Liver (tissue), 9 donors: ENCODE measurements around the gene MXRA5. TPM values are rescaled to one million over a fixed set of nuclear protein-coding genes. Genes with fewer than 3 reads are reported as not detected.
"Not testable (repeated sequence)": the region's sequence is repeated elsewhere in the genome, so short reads cannot be mapped to it uniquely, and the experiment has no call there.

Source experiments
- DNase-seq: peaks from one replicate; pipeline ENCODE4 v3.0.0-alpha.2; 2017; ENCODE audit warnings: low spot score
- H3K27ac ChIP-seq, 2 donors: one replicate each; pipeline ENCODE4 v1.7.0; 2013; ENCODE audit warnings: inconsistent platforms in 2 of 2, low read length in 2 of 2, control low read depth in 1 of 2, low read depth in 1 of 2, mild to moderate bottlenecking in 1 of 2
- H3K27me3 ChIP-seq, 4 donors: one replicate each; pipeline versions ENCODE4 v1.6.1 to v1.7.0; 2013; ENCODE audit warnings: low read length in 3 of 4, inconsistent platforms in 1 of 4, mild to moderate bottlenecking in 1 of 4, moderate library complexity in 1 of 4; ENCODE audit not compliant: control insufficient read depth in 4 of 4, insufficient read depth in 4 of 4
- H3K36me3 ChIP-seq, 4 donors: one replicate each; pipeline versions ENCODE4 v1.6.1 to v1.7.0; 2013; ENCODE audit warnings: low read length in 3 of 4, mild to moderate bottlenecking in 3 of 4, low read depth in 1 of 4, moderate library complexity in 1 of 4; ENCODE audit not compliant: control insufficient read depth in 4 of 4, insufficient read depth in 3 of 4
- H3K4me1 ChIP-seq, 4 donors: one replicate each; pipeline versions ENCODE4 v1.6.1 to v1.7.0; 2013; ENCODE audit warnings: low read length in 3 of 4, mild to moderate bottlenecking in 3 of 4, moderate library complexity in 1 of 4; ENCODE audit not compliant: control insufficient read depth in 4 of 4, insufficient read depth in 4 of 4
- H3K4me3 ChIP-seq, 3 donors: one replicate each; pipeline versions ENCODE4 v1.6.1 to v1.7.0; 2013; ENCODE audit warnings: low read length in 3 of 3, control low read depth in 1 of 3, low read depth in 1 of 3, mild to moderate bottlenecking in 1 of 3
- H3K9ac ChIP-seq, 2 donors: one replicate each; pipeline ENCODE4 v1.7.0; 2013; ENCODE audit warnings: low read length in 2 of 2, mild to moderate bottlenecking in 2 of 2, moderate library complexity in 2 of 2, control low read depth in 1 of 2, low read depth in 1 of 2
- H3K9me3 ChIP-seq, 4 donors: one replicate each; pipeline versions ENCODE4 v1.6.1 to v1.7.0; 2013; ENCODE audit warnings: low read length in 3 of 4; ENCODE audit not compliant: control insufficient read depth in 4 of 4
- EGR1 ChIP-seq, 2 donors: IDR thresholded peaks; 2 replicates each; pipeline ENCODE4 v1.6.1; 2016 to 2018; ENCODE audit warnings: antibody characterized with exemption in 2 of 2, low read depth in 2 of 2
- FOXA1 ChIP-seq: IDR thresholded peaks from 2 replicates; pipeline ENCODE4 v1.6.1; 2016; ENCODE audit warnings: antibody characterized with exemption
- FOXA2 ChIP-seq: IDR thresholded peaks from 2 replicates; pipeline ENCODE4 v1.6.1; 2016; ENCODE audit warnings: antibody characterized with exemption
- HNF4A ChIP-seq, 2 donors: conservative IDR thresholded peaks; 2 replicates each; pipeline ENCODE4 v1.6.1; 2016; ENCODE audit warnings: antibody characterized with exemption in 2 of 2, mild to moderate bottlenecking in 2 of 2
- HNF4G ChIP-seq: IDR thresholded peaks from 2 replicates; pipeline ENCODE4 v1.6.1; 2016; ENCODE audit warnings: antibody characterized with exemption
- JUND ChIP-seq, 2 donors: IDR thresholded peaks; 2 replicates each; pipeline ENCODE4 v1.6.1; 2016; ENCODE audit warnings: antibody characterized with exemption in 2 of 2
- RAD21 ChIP-seq, 2 donors: IDR thresholded peaks; 2 replicates each; pipeline ENCODE4 v1.6.1; 2016; ENCODE audit warnings: antibody characterized with exemption in 2 of 2, mild to moderate bottlenecking in 2 of 2
- SP1 ChIP-seq: IDR thresholded peaks from 2 replicates; pipeline ENCODE4 v1.6.1; 2018; ENCODE audit warnings: antibody characterized with exemption, mild to moderate bottlenecking
- YY1 ChIP-seq: IDR thresholded peaks from 2 replicates; pipeline ENCODE4 v1.6.1; 2016; ENCODE audit warnings: antibody characterized with exemption, mild to moderate bottlenecking
- WGBS: extraction: QIAGEN DNeasy Blood & Tissue Kit; methylation state at CpG from one replicate; pipeline ENCODE4 v1.1.7; 2013; 5-methylcytosine and 5-hydroxymethylcytosine counted together
- polyA plus RNA-seq, 2 donors: library from polyadenylated mRNA; stranded (reverse) in 1 of 2; unstranded in 1 of 2; fragments of 200-250 nt in 1 of 2; fragments of >200 nt in 1 of 2; fragmentation: Nextera tagmentation in 1 of 2; extraction: Ambion mirVana in 1 of 2; gene quantifications; one replicate each; pipeline versions ENCODE4 v1.2.1 to v1.2.3, GENCODE V29; 2013 to 2015
- total RNA-seq, 2 donors: library from RNA; depleted of rRNA; stranded (reverse); fragments of >200 nt; gene quantifications; one replicate each; pipeline ENCODE4 v1.2.3, GENCODE V29; 2014
- TF ChIP-seq, protein P1 (sequence below): IDR thresholded peaks from 2 replicates; pipeline ENCODE4 v1.6.1; 2016; ENCODE audit warnings: antibody characterized with exemption
- TF ChIP-seq, protein P2 (sequence below): IDR thresholded peaks from 2 replicates; pipeline ENCODE4 v1.6.1; 2016; ENCODE audit warnings: antibody characterized with exemption
- TF ChIP-seq, protein P3 (sequence below): IDR thresholded peaks from 2 replicates; pipeline ENCODE4 v1.6.1; 2016; ENCODE audit warnings: antibody characterized with exemption, mild to moderate bottlenecking
- TF ChIP-seq, protein P4 (sequence below): IDR thresholded peaks from 2 replicates; pipeline ENCODE4 v1.6.1; 2016; ENCODE audit warnings: antibody characterized with exemption
- TF ChIP-seq, protein P5 (sequence below): fragments of 150-350 bp; IDR thresholded peaks from 2 replicates; pipeline ENCODE4 v1.5.1; 2017; ENCODE audit warnings: improper control_type of control experiment, low read depth, low read length; ENCODE audit not compliant: missing input control
- donor health status: healthy.
- donor health status: healthy.
- donor health status: healthy.
- donor health status: healthy.
- donor health status: healthy.

Gene MXRA5
- total and polyA plus RNA-seq, 4 donors: 0.32 to 1.3 (median 1.1) TPM

DNA sequence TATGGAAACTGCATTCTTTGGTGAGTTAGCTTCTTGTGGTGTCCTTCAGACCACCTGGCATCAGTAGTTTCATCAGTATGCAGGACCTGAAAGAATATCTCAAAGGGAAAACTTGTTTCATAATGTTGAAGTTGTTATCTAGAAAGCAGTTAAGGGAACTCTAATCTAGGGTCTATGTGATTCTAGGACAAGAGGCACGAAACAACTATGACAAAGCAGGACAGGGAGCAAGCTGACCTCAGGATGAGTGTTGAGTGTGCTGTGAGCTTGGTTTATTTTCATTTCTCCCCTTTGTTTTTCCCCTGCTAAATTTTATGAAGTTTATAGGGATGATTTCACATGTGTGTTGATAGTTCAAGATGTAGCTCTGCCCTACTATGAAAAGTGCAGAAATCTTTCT lies 65.7 kb downstream of the MXRA5 start:
- Histone ChIP-seq H3K9me3 (peaks cover 0 to 14% (median 4%) of the 10 kb centered on the region in 4 donors), H3K27ac (no peak overlapping the region), H3K9ac (no peak overlapping the region), H3K4me3 (no peak overlapping the region), H3K36me3 (no peaks in the 10 kb centered on the region), H3K4me1 (no peaks in the 10 kb centered on the region), H3K27me3 (no peaks in the 10 kb centered on the region)
- WGBS: 69% methylated on average over 1 of the region's 1 CpG
- DNase-seq: no peak
- TF ChIP-seq FOXA1 (no peak), SP1 (no peak), EGR1 (IDR thresholded peaks at IDR 0.05; ENCODE audit: low read depth in 2 of 2) (no peak), YY1 (no peak), HNF4A (conservative IDR thresholded peaks at IDR 0.05) (no peak), JUND (IDR thresholded peaks at IDR 0.05) (no peak), HNF4G (no peak), FOXA2 (no peak), RAD21 (IDR thresholded peaks at IDR 0.05) (no peak)
- TF ChIP-seq, protein P1, sequence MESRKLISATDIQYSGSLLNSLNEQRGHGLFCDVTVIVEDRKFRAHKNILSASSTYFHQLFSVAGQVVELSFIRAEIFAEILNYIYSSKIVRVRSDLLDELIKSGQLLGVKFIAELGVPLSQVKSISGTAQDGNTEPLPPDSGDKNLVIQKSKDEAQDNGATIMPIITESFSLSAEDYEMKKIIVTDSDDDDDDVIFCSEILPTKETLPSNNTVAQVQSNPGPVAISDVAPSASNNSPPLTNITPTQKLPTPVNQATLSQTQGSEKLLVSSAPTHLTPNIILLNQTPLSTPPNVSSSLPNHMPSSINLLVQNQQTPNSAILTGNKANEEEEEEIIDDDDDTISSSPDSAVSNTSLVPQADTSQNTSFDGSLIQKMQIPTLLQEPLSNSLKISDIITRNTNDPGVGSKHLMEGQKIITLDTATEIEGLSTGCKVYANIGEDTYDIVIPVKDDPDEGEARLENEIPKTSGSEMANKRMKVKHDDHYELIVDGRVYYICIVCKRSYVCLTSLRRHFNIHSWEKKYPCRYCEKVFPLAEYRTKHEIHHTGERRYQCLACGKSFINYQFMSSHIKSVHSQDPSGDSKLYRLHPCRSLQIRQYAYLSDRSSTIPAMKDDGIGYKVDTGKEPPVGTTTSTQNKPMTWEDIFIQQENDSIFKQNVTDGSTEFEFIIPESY: no peak
- TF ChIP-seq, protein P2, sequence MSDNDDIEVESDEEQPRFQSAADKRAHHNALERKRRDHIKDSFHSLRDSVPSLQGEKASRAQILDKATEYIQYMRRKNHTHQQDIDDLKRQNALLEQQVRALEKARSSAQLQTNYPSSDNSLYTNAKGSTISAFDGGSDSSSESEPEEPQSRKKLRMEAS: no peak
- TF ChIP-seq, protein P3, sequence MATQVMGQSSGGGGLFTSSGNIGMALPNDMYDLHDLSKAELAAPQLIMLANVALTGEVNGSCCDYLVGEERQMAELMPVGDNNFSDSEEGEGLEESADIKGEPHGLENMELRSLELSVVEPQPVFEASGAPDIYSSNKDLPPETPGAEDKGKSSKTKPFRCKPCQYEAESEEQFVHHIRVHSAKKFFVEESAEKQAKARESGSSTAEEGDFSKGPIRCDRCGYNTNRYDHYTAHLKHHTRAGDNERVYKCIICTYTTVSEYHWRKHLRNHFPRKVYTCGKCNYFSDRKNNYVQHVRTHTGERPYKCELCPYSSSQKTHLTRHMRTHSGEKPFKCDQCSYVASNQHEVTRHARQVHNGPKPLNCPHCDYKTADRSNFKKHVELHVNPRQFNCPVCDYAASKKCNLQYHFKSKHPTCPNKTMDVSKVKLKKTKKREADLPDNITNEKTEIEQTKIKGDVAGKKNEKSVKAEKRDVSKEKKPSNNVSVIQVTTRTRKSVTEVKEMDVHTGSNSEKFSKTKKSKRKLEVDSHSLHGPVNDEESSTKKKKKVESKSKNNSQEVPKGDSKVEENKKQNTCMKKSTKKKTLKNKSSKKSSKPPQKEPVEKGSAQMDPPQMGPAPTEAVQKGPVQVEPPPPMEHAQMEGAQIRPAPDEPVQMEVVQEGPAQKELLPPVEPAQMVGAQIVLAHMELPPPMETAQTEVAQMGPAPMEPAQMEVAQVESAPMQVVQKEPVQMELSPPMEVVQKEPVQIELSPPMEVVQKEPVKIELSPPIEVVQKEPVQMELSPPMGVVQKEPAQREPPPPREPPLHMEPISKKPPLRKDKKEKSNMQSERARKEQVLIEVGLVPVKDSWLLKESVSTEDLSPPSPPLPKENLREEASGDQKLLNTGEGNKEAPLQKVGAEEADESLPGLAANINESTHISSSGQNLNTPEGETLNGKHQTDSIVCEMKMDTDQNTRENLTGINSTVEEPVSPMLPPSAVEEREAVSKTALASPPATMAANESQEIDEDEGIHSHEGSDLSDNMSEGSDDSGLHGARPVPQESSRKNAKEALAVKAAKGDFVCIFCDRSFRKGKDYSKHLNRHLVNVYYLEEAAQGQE: no peak
- TF ChIP-seq, protein P4, sequence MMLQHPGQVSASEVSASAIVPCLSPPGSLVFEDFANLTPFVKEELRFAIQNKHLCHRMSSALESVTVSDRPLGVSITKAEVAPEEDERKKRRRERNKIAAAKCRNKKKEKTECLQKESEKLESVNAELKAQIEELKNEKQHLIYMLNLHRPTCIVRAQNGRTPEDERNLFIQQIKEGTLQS: no peak
- TF ChIP-seq, protein P5, sequence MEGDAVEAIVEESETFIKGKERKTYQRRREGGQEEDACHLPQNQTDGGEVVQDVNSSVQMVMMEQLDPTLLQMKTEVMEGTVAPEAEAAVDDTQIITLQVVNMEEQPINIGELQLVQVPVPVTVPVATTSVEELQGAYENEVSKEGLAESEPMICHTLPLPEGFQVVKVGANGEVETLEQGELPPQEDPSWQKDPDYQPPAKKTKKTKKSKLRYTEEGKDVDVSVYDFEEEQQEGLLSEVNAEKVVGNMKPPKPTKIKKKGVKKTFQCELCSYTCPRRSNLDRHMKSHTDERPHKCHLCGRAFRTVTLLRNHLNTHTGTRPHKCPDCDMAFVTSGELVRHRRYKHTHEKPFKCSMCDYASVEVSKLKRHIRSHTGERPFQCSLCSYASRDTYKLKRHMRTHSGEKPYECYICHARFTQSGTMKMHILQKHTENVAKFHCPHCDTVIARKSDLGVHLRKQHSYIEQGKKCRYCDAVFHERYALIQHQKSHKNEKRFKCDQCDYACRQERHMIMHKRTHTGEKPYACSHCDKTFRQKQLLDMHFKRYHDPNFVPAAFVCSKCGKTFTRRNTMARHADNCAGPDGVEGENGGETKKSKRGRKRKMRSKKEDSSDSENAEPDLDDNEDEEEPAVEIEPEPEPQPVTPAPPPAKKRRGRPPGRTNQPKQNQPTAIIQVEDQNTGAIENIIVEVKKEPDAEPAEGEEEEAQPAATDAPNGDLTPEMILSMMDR: no peak

DNA sequence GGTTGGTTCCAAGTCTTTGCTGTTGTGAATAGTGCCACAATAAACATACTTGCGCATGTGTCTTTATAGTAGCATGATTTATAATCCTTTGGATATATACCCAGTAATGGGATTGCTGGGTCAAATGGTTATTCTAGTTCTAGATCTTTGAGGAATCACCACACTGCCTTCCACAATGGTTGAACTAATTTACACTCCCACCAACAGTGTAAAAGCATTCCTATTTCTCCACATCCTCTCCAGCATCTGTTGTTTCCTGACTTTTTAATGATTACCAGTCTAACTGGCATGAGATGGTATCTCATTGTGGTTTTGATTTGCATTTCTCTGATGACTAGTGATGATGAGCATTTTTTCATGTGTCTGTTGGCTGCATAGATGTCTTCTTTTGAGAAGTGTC lies 72.8 kb downstream of the MXRA5 start:
- H3K9ac ChIP-seq, H3K27me3 ChIP-seq, DNase-seq, H3K4me1 ChIP-seq, H3K4me3 ChIP-seq, H3K27ac ChIP-seq, H3K36me3 ChIP-seq, H3K9me3 ChIP-seq: not testable (repeated sequence)
- 91% methylated on average over 1 of the region's 1 CpG for WGBS
